ENCODE results near the gene DENND6B.

Gene DENND6B

DNA sequence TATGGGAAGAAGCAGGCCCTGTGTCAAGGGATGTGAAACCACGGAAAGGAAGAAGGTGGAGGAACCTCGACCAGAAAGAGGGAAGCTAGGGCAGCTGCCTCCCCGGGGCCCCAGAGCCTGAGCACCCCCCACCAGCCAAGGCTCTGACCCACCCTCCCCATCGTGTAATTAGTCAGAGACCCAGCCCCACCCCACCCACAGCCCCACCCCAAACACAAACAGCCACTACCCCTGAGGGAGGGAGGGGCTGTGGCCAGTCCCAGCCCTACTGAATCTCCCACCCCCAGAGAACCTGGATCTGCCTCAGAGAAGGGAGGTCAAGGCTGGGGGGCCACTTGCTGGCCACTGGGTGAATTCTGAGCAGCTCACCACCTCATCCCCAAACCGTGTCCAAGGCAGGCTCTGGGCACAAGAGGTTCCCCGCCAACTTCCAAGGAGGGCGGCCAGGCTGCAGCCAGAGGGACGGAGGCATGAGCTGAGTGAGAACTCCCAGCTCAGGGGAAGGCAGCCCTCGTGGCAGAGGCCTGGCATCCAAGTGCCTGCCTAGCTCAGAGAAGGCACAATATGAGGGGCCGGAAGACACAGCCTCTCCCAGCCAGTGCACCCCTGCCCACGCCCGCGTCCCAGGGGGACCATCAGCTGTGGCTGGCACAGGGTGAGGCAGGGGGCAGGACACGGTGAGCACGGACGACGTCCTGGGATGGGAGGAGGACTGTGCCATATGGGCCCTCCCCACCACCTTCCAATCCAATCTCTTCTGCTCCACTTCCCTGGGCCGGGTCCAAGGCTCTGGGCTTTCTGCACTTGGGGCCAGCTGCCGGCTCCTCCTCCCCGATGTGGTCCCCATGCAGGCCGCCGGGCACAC lies 22.1 kb downstream of the DENND6B start:
- DNase-seq (ENCODE audit: low read depth in 2 of 2) = no peak

DNA sequence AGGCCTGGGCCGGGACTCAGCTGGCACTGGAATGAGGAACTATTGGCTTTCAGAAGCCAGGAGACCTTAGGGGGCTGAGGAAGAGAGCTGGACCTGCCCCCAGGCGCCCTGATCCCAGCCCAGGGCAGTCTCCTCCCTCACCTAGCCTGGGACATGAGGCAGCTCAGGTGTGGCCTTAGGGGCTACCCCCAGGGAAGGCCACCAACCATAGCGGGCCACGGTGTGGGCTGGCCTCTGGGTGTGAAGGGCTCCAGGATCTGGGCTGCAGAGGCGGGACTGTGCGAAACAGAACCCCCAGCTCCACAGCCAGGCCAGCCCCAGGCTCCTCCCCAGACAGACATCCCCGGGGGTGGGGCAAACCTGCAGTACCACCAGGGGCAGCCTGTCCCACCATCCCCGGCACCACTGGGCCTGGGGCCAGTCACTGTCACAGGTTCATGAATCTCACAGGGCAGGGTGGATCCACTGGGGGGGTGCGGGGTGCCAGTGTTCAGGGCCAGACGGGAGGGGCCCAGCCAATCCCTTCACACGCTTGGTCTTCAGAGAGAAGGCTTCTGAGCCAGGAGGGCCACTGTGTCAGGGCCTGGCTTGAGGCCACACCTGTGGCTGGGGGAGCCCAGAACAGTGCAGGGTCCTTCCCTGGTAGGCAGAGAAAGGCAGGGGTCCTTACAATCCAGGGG lies 22.8 kb downstream of the DENND6B start:
- DNase-seq (ENCODE audit: low read depth in 2 of 2) = no peak

DNA sequence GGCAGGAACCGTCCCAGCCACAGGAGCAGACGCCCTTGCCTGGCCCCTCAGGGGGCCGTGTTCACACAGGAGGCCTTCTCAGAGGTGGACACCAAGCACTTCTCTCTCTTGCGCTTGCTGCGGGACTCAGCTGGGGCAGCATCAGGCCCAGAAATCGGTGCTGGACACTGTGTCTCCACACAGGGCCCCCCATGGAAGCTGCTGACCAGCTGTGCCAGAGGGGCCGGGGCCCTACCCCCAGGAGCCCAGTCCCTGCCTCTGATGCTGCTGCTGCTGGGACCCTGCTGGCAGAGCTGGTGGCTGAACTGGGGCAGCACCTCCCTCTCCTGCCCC lies 23.3 kb downstream of the DENND6B start:
- no peak for DNase-seq (ENCODE audit: low read depth in 2 of 2)

DNA sequence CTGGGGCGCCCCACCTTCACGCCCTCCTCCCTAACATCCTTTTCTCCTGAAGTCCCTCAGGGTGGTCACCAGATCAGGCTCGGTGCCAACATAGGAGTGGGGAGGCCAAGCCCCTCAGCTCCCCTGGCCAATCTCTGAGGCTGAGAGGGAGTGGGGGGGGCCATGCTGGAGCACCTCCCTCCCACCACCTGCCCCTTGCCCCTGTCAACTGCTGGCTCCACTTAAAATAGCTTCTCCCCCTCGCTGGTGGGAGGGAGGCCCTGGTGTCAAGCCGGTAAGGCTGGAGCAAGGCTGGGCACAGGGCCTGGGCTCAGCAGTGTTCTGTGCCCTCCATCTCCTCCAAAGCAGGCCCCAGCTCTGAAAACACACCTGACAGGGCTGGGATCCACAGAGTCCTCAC lies 24.2 kb downstream of the DENND6B start:
- no peak for DNase-seq (ENCODE audit: low read depth in 2 of 2)

DNA sequence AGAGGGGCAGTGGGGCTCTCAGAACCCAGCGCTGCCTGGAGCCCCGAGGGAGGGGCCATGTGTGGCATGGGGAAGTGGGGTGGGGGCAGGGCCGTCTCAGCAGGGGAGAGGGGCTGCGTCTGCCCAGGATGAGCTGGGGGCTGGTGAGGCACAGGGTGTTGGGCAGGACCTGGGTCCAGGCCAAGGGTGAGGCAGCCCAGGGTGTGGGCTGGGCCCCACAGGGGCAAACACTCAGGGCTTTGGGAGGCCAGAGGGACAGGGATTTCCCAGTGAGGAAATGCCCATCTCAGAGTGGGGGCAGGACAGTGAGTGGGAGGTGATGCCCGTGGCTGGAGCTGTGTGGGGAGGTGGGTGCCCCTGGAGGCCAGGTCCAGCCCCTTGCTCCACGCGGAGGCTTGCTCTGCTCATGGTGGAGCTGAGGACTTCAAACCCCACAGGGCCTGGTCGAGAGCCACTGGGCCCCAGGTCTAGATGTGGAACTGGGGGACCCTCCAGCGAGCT lies 24.7 kb downstream of the DENND6B start:
- DNase-seq (ENCODE audit: low read depth in 2 of 2) = no peak

DNA sequence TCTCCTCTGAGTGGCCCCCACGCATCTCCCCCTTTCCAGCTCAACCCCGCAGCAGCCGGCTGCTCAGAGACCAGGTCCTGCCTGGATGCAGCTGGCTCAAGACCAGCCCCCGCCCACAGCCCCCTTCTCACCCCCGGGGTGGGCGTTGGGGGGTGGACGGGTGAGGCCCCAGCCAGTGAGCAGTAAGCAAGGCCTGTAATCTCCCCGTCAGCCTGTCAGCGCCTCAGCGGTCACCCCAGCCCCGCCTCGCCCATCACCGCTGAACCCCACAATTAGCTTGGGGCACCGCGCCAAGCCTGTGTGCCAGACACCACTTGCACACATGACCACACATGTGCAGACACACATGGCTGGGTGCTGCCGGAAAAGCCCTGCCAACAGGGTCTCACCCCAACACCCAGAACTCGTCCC lies 25.2 kb downstream of the DENND6B start:
- DNase-seq (ENCODE audit: low read depth in 2 of 2) = no peak

DNA sequence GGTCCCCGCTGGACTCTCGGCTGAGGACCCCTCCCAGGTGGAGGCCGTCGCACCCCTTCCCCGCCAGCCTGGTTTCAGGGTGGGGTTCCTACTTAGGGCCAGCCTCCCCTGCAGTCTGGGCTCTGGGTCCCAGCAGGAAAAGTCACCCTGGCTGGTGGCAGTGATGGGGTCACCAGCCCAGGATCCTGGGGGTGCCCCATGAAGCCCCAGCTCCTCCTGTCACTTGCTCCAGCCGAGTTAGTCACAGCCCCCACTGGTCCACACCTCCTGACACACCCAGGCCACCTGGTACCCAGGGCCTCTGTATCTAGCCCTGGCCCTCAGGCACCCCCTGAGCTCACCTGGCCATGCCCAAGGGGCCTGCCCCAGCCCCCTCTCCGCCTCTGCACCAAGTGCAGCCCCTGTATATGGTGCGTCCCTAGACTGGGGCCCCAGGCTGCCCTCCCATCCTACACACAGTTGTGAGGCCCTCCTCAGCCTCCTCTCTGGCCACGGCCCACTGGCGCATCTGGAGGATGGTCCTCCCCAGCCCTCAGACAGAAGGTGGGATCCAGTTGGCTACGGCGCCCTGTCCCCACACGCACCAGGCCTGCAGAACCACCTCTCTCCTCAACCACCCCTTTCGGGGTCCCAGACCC lies 26.1 kb downstream of the DENND6B start:
- DNase-seq (ENCODE audit: low read depth in 2 of 2) = no peak

DNA sequence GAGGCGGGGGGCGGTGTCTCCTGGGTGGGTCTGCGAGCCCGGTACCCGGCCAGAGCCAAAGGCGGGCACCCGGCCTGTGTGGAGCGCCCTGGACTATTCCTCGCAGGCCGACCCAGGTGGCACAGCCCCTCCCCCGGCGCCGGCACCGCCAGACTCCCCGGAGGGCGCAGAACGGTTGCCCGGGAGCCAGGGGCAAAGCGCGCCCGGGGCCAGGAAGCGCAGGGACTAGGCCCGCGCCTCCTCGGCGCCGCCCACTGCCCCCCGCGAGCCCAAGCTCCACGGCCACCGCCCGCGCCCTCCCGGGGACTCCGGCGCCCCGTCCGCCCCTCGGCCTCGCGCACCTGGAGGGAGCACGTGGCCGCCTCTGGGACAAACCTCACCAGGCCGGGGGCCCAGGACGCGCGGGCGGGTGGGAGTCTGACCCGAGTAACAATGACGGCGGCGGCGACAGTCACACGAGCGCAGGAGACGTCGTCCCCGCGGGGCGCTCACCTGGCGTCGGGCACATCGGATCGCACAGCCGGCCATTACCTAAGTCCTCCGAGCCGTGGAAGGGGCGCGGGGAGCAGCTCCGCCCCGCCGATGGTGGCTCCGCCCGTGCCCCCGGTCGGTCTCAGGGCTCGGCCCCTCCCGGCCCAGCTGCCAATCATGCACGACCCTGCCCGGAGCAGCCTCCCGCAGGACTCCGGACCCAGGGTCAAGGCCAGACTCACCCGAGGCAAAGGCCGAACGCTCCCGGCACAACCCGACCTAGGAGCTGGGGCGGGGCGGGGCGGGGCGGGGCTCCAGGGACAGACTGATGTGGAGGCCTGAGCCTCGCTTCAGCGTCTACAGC lies 26.8 kb downstream of the DENND6B start:
- DNase-seq (ENCODE audit: low read depth in 2 of 2) = no peak

DNA sequence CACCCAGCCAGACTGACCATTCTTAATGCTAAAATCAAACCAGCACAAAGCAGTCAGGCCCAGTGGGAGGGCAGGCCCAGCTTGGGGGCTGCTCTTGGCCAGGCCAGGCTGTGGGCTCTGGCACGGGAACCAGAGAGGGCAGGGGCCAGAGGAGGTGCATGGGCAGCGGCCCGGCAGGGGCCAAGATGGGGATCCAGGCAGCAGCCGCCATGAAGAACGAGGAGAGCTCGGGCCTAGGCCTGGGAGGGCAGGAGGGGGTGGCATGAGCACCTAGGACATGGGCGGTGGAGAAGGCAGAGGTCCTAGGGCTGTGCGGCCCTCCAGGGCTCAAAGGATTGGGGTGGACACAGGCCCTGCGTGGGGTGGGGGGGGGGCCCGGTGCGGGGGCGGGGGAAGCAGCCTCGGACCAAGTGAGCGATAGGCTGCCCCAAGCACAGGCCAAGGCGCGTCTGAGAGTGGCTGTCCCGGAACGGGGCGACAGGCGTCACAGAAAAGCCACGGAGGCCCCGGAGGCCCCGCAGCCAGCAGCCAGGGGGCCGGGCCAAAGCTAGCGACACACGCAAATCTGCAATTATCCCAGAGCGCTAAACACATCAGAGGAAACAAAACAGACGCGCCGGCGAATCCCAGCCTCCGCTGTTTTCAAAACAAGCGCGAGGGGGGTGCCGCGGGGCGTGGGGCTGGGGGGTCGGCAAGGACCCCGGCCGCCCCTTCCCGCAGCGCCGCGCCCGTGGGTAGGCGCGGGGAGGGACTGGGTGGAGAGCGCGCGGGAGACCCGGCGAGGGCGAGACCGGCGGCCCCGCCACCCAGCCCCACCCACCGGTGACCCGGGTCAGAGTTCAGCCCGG lies 27.7 kb downstream of the DENND6B start:
- DNase-seq (ENCODE audit: low read depth in 2 of 2) = no peak

DNA sequence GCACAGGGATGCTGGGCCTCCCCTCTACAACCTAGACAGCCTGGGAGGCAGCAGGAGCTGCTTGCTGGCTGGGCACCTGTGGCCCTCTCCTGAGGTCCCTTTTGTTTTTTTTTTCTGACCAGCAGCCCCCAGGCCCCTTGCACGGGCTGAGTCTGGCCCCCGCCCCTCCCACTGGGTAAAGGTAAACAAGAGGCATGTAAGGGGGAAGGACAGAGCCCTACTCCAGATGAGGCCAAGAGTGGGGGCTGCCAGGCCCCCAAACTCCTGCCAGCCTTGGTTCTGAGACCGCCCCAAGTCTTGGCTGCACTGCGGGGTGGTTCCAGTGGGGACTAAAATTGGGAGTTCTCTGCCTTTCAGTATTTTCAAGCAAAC lies 28.6 kb downstream of the DENND6B start:
- DNase-seq (ENCODE audit: low read depth in 2 of 2) = no peak

DNA sequence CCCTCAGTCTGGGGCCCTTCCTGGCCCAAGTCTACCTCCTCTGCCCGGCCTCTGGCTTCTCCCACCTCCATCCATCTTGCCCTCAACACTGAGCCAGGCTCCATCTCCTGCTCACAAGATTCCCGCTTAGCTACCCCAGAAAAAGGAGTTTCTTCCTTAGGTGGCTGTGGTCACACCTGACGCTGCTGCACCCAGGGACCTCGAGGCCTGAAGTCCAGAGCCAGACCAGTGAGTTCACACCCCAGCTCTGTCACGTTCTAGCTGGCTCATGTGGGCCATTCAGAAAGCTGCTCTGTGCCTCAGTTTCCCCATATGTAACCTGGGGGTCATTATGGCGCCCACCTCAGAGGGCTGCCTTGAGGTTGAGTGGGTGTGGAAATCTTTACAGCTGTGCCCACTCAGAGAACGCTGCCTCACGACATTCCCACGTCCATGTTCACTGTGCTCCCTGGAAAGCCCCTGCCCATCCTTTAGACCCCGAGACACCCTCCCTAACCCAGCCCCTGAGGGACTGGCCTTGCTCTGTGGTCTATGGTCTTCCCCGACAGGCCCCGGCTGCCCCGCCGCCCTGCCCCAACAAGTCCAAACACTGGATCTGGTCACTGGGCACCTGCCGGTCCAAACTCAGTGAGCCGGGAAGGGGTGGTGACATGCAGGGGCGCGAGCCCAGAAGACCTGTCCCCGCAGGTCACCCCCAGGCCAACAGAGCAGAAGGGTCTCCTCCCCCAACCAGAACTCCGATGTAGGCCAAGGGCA lies 29.1 kb downstream of the DENND6B start:
- no peak for DNase-seq (ENCODE audit: low read depth in 2 of 2)

DNA sequence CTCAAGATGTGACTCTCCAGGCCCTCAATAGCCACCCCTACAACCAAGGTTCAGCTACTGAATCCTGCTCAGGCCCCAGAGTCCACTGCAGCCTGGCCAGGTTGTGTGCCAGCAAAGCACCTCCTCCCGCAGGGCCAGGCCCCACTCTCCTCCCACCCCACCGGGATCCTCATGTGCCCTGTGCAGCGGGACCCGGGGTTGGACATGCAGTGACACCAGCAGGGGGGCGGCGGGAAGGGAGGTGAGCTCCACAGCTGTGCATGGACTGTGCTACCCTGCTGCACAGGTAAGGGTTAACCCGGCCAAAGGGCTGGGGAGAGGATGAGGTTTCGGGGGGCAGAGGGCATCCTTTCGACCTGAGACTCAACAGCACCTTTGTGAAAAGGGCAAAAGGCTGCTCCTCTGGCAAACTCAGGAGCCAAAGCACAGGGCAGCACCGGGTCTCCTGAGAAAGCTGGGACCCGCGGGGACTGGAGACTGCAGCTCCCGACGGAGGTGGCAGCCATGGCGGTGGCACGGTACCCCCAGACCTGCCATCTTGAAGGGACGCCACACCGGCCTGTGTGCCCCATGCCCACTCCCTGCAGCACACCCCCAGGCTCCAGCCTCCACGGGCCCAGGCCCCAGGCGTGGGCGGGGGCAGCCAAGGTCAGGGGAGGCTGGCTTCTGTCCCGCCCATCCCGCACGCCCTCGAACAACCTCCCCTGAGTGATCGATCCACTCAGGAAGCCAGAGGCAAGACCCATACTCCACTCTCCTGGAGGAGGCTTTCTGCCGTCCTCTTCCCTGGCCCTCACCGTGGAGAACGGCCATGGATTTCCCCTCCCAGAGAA lies 29.9 kb downstream of the DENND6B start:
- no peak for DNase-seq (ENCODE audit: low read depth in 2 of 2)

DNA sequence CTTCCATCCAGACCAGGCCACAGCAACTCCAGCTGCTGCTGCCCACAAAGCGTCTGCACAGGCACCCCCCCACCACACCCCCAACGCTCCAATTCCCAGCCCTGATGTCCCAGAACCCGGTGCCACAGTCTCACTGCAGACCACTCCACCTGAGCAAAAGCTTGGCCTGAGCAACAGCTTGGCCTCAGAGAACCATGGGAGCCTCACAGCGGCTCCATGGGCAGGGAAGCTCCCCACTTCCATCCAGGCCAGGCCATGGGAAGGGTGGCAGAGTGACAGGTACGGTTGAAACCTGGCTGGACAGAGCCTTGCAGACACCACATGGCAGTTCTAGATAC lies 32.5 kb downstream of the DENND6B start:
- DNase-seq (ENCODE audit: low read depth in 2 of 2) = no peak

DNA sequence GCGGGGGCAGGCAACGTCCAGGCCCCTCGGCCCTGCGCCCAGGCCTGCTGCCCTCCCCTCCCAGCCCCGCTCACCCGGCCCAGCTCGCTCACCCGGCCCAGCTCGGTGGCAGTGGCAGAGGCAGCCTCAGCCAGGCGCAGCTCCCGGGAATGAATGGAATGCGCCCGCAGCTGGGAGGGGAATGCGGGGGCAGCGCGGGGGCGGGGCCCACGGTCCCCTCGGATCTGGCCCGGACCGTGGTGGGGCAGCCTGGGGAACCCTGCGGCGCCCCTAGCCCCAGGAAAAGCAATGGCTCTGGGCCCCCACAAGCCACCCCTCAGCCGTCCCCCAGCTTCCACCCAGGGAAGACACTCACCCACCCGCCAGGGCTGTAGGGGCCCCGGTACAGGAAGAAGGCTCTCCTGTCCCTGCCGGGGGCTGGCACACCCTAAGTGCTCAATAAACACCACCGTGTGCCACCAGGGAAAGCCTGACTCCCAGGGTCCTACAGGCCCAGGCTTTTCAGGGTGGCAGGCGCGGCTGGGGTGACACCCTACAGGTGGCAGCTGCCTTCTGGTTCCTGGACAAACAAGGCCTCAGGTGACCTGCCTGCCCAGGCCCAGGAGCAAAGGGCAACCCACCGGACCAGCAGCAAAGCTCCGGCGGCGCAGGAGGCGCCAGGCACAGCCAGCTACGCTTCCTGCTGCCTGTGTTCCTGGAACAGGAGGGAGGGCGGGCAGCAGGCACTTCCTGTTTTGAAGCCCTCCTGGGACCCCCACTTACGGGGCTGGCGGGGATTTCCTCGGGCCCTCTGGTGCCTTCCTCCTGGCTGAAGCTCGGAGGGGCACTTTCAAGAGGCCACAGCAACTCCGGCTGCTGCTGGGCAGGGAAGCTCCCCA lies 33.1 kb downstream of the DENND6B start:
- no peak for DNase-seq (ENCODE audit: low read depth in 2 of 2)

DNA sequence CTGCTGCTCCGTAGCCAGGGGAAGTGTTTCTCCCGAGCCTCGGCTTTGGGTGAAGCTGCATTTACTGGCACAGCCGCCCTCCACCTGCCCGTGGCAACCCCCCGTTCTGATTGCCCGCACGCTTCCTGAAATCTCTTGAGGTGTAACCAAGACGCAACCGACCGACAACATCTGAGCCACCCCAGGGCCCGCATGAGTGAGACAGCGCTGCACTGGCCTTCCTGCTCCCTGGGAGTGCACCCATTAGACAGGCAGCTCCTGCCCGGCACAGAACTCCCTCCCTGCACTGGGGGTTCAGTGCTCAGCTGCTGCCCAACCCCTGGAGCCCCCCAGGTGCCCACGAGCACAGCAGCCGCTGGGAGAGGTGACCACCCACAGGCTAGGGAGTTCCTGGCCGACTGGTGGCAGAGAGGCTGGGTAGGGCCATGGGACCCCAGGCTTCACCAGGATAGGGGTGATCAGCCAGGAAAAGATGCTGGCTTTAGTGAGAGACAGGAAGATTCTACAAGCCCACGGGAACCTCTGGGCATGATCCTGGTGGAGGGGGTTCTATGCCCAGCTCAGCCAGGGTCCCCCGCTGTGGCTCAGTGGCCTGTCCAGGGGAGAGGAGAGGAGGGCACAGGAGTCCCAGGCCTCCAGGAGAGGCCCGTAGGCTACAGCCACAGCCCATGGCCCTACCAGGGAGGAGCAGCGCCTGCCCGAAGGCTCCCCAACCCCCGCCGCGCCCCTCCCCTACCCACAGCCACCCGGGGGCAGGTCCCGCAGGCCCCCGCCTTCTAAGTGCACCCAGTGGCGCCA lies 34.0 kb downstream of the DENND6B start:
- DNase-seq (ENCODE audit: low read depth in 2 of 2) = no peak

DNA sequence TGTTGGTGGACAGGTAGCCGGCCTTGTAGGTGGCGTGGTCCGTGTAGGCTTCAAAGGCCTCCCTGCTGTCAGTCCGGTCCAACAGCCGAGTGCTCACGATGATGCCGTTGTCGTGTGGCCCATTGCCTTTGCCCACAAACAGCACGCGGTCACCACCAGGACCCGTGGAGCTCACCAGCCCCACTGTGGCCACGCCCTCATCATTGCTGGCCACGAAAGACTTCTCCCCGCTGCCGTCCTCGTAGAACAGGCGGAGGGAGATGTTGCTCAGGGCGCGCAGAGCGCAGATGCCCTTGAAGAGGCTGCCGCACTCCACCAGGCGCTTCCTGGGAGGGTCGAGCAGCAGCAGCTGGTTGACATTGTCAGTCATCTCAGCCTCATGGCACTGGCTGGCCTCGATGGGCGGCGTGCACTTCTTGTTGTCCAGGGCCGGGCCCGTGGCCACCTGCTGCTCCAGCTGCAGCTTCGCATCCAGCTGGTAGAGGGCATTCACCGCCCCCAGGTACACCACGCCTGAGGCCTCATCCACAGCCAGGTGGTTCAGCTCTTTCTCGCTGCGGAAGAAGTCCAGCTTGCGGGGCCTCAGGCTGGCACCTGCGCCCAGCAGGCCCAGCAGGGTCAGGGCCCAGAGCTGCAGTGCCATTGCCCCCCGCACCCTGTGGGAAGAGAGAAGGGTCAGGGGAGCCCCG lies 36.7 kb downstream of the DENND6B start:
- DNase-seq (ENCODE audit: low read depth in 2 of 2) = no peak

All from stimulated activated CD4-positive, alpha-beta T cell treated with anti-CD3 and anti-CD28 coated beads, Interleukin-4, amount 100 ng/mL, for 48 hours (primary cell).